GM23248 (cell line): ENCODE data around the gene PRKCE.

ENCODE experiments used
- EZH2 ChIP-seq: fragments of 200-600 bp; sonication (generic); IDR thresholded peaks from 2 replicates; pipeline ENCODE4 v1.6.1; 2018; ENCODE audit warnings: antibody characterized with exemption, mild to moderate bottlenecking; ENCODE audit not compliant: insufficient read depth, poor library complexity, severe bottlenecking
- EZH2phosphoT487 ChIP-seq: fragments of 200-600 bp; sonication (generic); IDR thresholded peaks from 2 replicates; pipeline ENCODE4 v1.6.1; 2018; ENCODE audit warnings: antibody characterized with exemption, moderate library complexity, mild to moderate bottlenecking, low read depth; ENCODE audit not compliant: insufficient read depth

- TF ChIP-seq EZH2phosphoT487 (no peak), EZH2 (no peak)
Observed at GRCh38 chr2:45758018-45758417, 106.5 kb downstream of the PRKCE start.
